HG02571 (cell line): ENCODE measurements around the gene ADAMTSL4.

Source experiments
- ATAC-seq: cut with Tn5 transposase; IDR thresholded peaks from one replicate; pipeline ENCODE4 v1.9.1; 2021; ENCODE audit warnings: mild to moderate bottlenecking, moderate library complexity; ENCODE audit not compliant: unreplicated experiment

The ADAMTSL4 gene

DNA sequence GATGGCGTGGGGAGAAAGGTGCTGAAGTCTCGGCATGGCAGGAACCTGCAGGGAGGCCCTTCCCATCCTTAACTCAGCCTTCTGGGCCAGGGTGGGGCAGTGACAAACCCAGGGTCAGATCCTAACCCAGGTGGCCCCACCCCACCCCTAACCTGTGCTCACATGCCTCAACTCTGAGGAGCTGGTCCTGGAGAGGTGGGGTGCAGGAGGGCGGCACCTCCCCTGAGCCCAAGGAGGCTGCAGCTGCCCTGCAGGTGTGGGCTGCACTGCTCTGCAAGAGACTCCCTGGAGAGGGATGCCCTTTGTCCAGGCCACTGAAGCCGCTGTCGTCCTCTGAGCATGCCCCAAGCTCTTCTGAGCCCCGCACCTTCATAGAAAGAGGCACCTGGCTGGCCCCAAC is 15.2 kb upstream of the ADAMTSL4 start:
- no peak for ATAC-seq

- no peak for ATAC-seq
Observed at GRCh38 chr1:150535511-150536287, 13.5 kb upstream of the ADAMTSL4 start.

- no peak for ATAC-seq
Observed at GRCh38 chr1:150536836-150537731, 12.1 kb upstream of the ADAMTSL4 start.

DNA sequence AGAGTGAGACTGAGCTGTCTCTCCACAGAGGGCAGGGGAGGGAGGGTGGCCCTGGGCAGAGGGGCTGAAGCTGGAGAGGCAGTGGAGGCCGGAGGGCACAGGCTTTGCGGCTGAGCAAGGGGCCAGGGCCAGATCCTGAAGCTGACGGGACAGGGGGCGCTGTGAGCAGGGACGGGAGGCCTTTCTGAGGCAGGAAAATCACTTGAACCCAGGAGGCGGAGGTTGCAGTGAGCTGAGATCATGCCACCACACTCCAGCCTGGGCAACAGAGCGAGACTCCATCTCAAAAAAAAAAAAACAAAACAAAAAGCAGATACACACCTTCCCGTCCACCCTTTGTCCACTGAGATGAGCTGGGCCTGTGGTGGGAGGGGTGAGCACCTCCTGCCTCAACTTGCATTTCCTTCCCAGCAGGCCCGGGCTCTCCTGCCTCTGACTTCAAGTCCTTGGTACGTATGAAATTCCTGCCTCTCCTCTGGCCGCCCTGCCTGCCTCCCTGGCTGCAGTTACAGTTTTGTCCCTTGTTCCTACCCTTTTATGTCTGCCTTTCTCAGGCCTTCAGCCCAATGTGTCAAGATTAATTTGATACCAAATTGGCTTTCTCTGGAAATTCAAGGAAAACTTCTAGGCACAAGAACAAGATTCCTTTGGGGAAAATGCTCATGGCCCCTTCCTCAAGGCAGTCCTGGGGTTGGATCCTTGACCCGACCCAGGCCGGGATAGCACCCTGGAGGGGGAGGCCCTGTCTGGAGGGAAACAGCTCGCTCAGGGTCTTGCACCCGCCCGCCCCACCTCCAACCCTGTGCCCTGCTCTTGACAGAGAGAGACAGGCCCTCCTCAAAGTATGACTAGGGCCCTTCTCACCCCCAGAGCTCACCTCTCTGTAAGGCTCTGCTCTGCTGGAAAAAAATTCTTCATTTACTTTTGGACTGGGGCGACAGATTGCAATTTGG is 11.2 kb upstream of the ADAMTSL4 start:
- ATAC-seq: no peak

DNA sequence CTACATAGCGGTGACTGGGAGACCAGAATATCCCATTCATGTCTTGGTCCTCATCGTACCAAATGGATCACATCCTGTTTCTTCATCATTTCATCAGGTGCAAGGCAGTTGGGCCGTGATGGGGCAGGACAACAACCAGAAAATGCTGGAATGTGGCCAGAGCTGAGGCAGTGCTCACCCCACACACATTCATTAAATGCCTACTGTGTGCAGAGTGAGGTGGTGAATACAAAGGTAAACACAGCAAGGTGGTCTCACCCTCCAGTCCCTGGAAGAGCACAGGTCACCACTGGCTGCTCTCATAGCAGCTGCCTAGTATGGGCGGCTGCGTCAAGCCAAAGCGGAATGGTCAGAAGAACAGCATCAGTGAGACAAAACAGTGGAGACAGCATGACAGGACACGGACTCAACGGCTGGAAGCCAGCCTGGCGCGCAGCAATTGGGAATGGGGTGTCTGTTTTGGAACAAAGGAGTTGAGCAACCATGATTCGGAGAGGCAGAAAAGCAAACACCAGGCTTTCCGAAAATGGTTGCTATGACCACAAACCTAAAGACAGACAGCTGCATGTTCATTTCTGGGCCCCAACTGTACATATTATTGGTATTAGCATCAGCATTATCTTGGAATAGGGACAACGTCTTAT is 5.6 kb upstream of the ADAMTSL4 start:
- ATAC-seq: no peak

DNA sequence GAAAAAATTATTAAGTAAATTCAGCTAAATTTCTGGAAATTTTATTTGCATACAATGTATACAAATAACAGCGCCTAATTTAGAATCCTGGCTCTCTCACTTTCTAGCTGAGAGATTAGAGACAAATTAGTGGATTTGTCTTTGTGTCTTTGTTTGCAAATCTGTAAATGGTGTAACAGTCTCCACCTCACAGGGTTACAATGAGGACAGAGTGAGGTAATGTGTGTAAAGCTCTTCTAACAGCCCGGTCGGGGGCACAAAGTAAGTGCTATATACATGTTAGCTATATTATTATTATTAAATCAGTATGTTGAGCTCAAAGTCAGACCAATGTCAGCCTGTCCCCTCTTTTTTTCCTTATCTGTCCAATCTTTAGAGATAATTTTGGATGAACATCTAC is 5.0 kb upstream of the ADAMTSL4 start:
- ATAC-seq: no peak

DNA sequence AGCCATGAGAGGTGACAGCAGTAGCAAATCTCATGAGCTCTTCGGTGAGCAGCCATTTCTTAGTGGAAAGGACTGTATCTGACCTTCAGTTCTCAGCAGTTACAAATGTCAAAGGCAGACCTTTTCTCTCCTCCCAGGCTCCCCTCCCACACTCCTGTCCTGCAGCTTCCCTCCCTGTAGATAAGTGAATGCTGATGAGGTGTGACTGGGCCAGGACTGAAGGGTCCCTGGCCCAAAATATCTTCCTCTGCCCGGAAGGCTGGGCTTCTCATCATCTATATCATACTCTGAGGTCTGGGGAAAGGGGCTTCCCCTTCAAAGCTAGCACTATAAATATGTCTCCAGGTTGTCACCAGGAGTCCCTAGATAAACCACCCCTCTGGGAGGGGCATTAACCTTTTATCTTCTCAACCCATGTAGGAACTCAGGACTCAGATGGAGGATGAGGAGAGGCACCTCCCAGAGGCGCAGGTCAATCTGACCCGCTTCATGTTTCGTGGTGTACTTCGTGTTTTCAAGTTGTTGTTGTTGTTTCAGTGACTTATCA is 3.6 kb upstream of the ADAMTSL4 start:
- ATAC-seq: no peak

DNA sequence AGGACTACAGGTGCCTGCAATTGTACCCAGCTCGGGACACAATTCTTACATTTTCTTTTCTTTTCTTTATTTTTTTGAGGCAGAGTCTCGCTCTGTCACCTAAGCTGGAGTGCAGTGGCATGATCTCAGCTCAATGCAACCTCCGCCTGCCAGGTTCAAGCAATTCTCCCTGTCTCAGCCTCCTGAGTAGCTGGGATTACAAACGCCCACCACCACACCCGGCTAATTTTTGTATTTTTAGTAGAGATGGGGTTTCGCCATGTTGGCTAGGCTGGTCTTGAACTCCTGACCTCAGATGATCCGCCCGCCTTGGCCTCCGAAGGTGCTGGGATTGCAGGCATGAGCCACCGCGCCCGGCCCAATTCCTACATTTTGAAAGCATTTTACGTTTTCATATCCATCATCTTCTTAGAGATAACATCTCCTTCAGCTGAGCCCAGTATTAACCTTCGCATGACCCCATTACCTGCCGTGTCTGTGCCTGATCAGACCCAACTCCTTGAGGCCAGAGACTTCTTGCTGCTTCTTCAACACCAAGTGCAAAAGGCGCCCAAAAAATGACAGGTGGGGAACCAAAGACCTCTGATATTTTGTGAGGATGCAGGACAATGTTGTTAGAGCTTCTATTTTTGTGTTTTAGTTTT is 2.8 kb upstream of the ADAMTSL4 start:
- no peak for ATAC-seq

GRCh38 chr1:150548324-150548631 is 930 bp upstream of the ADAMTSL4 start:
- ATAC-seq: no peak

- ATAC-seq: no peak
Observed at GRCh38 chr1:150549496-150550221, 451 bp downstream of the ADAMTSL4 start.

GRCh38 chr1:150550222-150551050 is 1.2 kb downstream of the ADAMTSL4 start:
- ATAC-seq: no peak

DNA sequence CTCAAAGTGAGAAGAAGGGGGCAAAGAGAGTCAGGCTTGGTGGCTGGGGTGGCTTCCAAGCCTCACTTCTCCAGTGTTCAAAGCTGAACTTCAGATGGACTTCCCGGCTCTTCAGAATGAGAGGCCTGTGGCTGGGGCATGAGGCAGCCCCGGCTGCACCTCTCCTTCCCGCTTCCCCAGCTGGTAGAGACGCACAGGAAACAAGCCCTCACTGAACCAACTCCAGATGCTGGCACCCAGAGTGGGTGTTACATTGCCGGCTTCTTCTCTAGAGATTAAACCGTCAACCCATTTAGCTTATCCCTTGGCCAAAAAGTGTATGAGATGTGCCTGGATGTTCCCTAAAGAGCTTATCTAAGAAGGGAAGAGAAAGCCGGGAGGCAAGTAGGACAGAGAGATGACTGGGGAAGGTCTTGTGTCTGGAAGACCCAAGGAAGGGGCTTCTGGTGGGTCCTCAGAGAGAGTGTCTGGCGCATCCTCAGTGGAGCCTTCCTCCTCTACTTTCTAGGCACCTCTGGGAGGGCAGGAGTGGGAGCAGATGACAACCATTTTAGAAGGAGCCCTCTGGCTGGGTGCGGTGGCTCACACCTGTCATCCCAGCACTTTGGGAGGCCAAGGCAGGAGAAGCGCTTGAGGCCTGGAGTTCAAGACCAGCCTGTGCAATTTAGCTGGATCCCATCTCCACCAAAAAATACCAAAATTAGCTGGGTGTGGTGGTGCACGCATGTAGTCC is 2.0 kb downstream of the ADAMTSL4 start:
- ATAC-seq: no peak

GRCh38 chr1:150551784-150552127 is 2.5 kb downstream of the ADAMTSL4 start:
- ATAC-seq: no peak

- ATAC-seq: no peak
Observed at GRCh38 chr1:150552128-150552910, 3.1 kb downstream of the ADAMTSL4 start.

DNA sequence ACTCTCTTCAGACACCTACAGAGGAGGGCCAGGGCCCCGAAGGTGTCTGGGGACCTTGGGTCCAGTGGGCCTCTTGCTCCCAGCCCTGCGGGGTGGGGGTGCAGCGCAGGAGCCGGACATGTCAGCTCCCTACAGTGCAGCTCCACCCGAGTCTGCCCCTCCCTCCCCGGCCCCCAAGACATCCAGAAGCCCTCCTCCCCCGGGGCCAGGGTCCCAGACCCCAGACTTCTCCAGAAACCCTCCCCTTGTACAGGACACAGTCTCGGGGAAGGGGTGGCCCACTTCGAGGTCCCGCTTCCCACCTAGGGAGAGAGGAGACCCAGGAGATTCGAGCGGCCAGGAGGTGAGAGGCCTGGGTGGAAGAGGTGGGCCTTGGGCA is 3.7 kb downstream of the ADAMTSL4 start:
- ATAC-seq: no peak

GRCh38 chr1:150553392-150554085 is 4.3 kb downstream of the ADAMTSL4 start:
- ATAC-seq: no peak

- ATAC-seq: no peak
Observed at GRCh38 chr1:150554086-150554452, 4.9 kb downstream of the ADAMTSL4 start.
